Transverse colon (tissue), 4 donors: ENCODE measurements around the gene KLHL22. TPM values are rescaled to one million over a fixed set of nuclear protein-coding genes. Genes with fewer than 3 reads are reported as not detected.

Source experiments
- DNase-seq: peaks from one replicate; pipeline ENCODE4 v3.0.0-alpha.2; 2019
- H3K27ac ChIP-seq, 4 donors: fragments of 200-600 bp; sonication (generic); 2 replicates each; pipeline ENCODE4 v1.5.1; 2016 to 2018; ENCODE audit warnings: inconsistent platforms in 4 of 4
- H3K27me3 ChIP-seq: fragments of 200-600 bp; sonication (generic); 2 replicates; pipeline ENCODE4 v1.5.1; 2017; ENCODE audit warnings: inconsistent platforms
- H3K36me3 ChIP-seq, 4 donors: fragments of 200-600 bp; sonication (generic); 2 replicates each; pipeline ENCODE4 v1.5.1; 2017 to 2019; ENCODE audit warnings: inconsistent platforms in 4 of 4
- H3K4me1 ChIP-seq, 4 donors: fragments of 200-600 bp; sonication (generic); 2 replicates each; pipeline ENCODE4 v1.5.1; 2017 to 2020; ENCODE audit warnings: inconsistent platforms in 4 of 4
- H3K4me3 ChIP-seq, 4 donors: fragments of 200-600 bp; sonication (generic); 1 replicate in 1 of 4; 2 replicates in 3 of 4; pipeline versions ENCODE4 v1.5.1 to v1.6.1; 2017 to 2019; ENCODE audit warnings: inconsistent platforms in 4 of 4
- H3K9me3 ChIP-seq, 2 donors: fragments of 200-600 bp; sonication (generic); 2 replicates each; pipeline ENCODE4 v1.5.1; 2017 to 2019; ENCODE audit warnings: inconsistent platforms in 2 of 2
- CTCF ChIP-seq, 5 experiments: fragments of 200-600 bp in 3 of 5; fragments of 450-650 bp in 2 of 5; sonication (generic) in 3 of 5; IDR thresholded peaks; 1 replicate in 2 of 5; 2 replicates in 3 of 5; pipeline ENCODE4 v1.5.1; 2016 to 2017; ENCODE audit warnings: antibody characterized with exemption in 5 of 5, inconsistent platforms in 3 of 5, mild to moderate bottlenecking in 2 of 5, moderate library complexity in 1 of 5
- EP300 ChIP-seq: sonication (generic); formaldehyde crosslinking; IDR thresholded peaks from one replicate; pipeline ENCODE4 v1.6.1; 2017; ENCODE audit warnings: antibody characterized with exemption, low read depth
- POLR2A ChIP-seq: fragments of 450-650 bp; IDR thresholded peaks from one replicate; pipeline ENCODE4 v1.6.1; 2016; ENCODE audit warnings: antibody characterized with exemption, mild to moderate bottlenecking, moderate library complexity
- POLR2AphosphoS5 ChIP-seq, 3 donors: sonication (generic); formaldehyde crosslinking; IDR thresholded peaks; one replicate each; pipeline ENCODE4 v1.6.1; 2016; ENCODE audit warnings: antibody characterized with exemption in 3 of 3
- WGBS, 2 donors: methylation state at CpG; one replicate each; pipeline ENCODE4 v1.1.5; 2018; ENCODE audit warnings: low coverage in 1 of 2; 5-methylcytosine and 5-hydroxymethylcytosine counted together
- in situ Hi-C, 4 donors: fragments of 200-750 bp; cut with MboI; loops; one replicate each; pipeline versions ENCODE4 v1.15.0 to v1.15.1; 2017; ENCODE audit warnings: low sequenced_read_pairs in 3 of 4, low pct_ligation_motif_present in 1 of 4, low pct_unique_long_range_greater_than_20kb in 1 of 4
- intact Hi-C: fragments of 100-400 bp; cut with DNase I; formaldehyde crosslinking; loops from one replicate; pipeline ENCODE4 v1.15.1; 2023; ENCODE audit warnings: low total_unique reads
- total RNA-seq, 4 donors: library from RNA; depleted of rRNA; stranded (reverse); fragments of >200 nt; gene quantifications; one replicate each; pipeline ENCODE4 v1.1.0, GENCODE V29; 2016

The KLHL22 gene
- total RNA-seq, 4 donors from 2014 or later: 12.7 to 75.9 (median 16.9) TPM

GRCh38 chr22:20449819-20450550 lies 45.6 kb downstream of the KLHL22 start:
- DNase-seq: no peak
- H3K4me3 ChIP-seq: no peak overlapping the region
- no peaks in the 10 kb centered on the region for H3K4me1 ChIP-seq
- WGBS, 2 donors: 93% methylated on average over 3 to 19 of the region's 19 CpGs
- in situ Hi-C loops: loop anchor here in 1 of 4 donors (5.0 kb wide), 1 partner anchor 38 kb away; no protein-coding TSS in a partner anchor
- TF ChIP-seq POLR2A (no peak), EP300 (no peak), POLR2AphosphoS5 (IDR thresholded peaks at IDR 0.05) (no peak), CTCF (IDR thresholded peaks at IDR 0.05) (no peak)
- intact Hi-C loops: no loop called here
- H3K9me3 ChIP-seq: no peaks in the 10 kb centered on the region
- no peak overlapping the region for H3K27ac ChIP-seq
- peaks cover 0 to 3% (median 0%) of the 10 kb centered on the region in 4 donors for H3K36me3 ChIP-seq
- H3K27me3 ChIP-seq: no peaks in the 10 kb centered on the region

- 87 to 88% methylated on average over 5 of the region's 5 CpGs for WGBS, 2 donors
- Histone ChIP-seq H3K27ac (no peak overlapping the region), H3K27me3 (no peaks in the 10 kb centered on the region), H3K4me1 (no peaks in the 10 kb centered on the region), H3K36me3 (no peaks in the 10 kb centered on the region), H3K4me3 (no peak overlapping the region), H3K9me3 (no peaks in the 10 kb centered on the region)
- no peak for TF ChIP-seq POLR2AphosphoS5 (IDR thresholded peaks at IDR 0.05)
- TF ChIP-seq POLR2A: no peak
- no peak for TF ChIP-seq CTCF (IDR thresholded peaks at IDR 0.05)
- no peak for TF ChIP-seq EP300
- intact Hi-C loops (no loop called here), in situ Hi-C loops (no loop called here)
- no peak for DNase-seq
Observed at GRCh38 chr22:20448630-20449029, 47.0 kb downstream of the KLHL22 start.

- intact Hi-C loops: no loop called here
- no peaks in the 10 kb centered on the region for H3K27me3 ChIP-seq
- H3K4me3 ChIP-seq: no peak overlapping the region
- DNase-seq: no peak
- 93 to 97% methylated on average over 6 to 21 of the region's 21 CpGs for WGBS, 2 donors
- peaks cover 0 to 4% (median 0%) of the 10 kb centered on the region in 4 donors for H3K36me3 ChIP-seq
- TF ChIP-seq EP300: no peak
- H3K4me1 ChIP-seq: no peaks in the 10 kb centered on the region
- in situ Hi-C loops: no loop called here
- H3K27ac ChIP-seq: no peak overlapping the region
- H3K9me3 ChIP-seq: no peaks in the 10 kb centered on the region
Observed at GRCh38 chr22:20446383-20446970, 49.1 kb downstream of the KLHL22 start.

GRCh38 chr22:20444325-20444724 lies 51.3 kb downstream of the KLHL22 start:
- no peaks in the 10 kb centered on the region for H3K27me3 ChIP-seq
- H3K27ac ChIP-seq: no peak overlapping the region
- H3K4me1 ChIP-seq: no peaks in the 10 kb centered on the region
- in situ Hi-C loops (no loop called here), intact Hi-C loops (no loop called here)
- TF ChIP-seq EP300 (no peak), CTCF (IDR thresholded peaks at IDR 0.05) (no peak), POLR2A (no peak), POLR2AphosphoS5 (IDR thresholded peaks at IDR 0.05) (no peak)
- 94 to 95% methylated on average over 4 of the region's 4 CpGs for WGBS, 2 donors
- H3K36me3 ChIP-seq: peaks cover 0 to 4% (median 0%) of the 10 kb centered on the region in 4 donors
- H3K9me3 ChIP-seq: no peaks in the 10 kb centered on the region
- no peak for DNase-seq
- H3K4me3 ChIP-seq: no peak overlapping the region
